GM04503 (cell line): ENCODE results near the gene NCAPD3.

Experiments
- DNase-seq: peaks from one replicate; pipeline ENCODE4 v3.0.0-alpha.2; 2012; ENCODE audit warnings: low read depth

The NCAPD3 gene

GRCh38 chr11:134158023-134158422, 65.7 kb downstream of the NCAPD3 start:
- DNase-seq, result no peak

- peak; percentile 18 for DNase-seq
Observed at GRCh38 chr11:134157451-134157850, 66.3 kb downstream of the NCAPD3 start.

- DNase-seq, result no peak
Observed at GRCh38 chr11:134155946-134156865, 67.6 kb downstream of the NCAPD3 start.

- DNase-seq, result no peak
Observed at GRCh38 chr11:134155456-134155855, 68.3 kb downstream of the NCAPD3 start.

- no peak for DNase-seq
Observed at GRCh38 chr11:134154441-134154840, 69.3 kb downstream of the NCAPD3 start.

- no peak for DNase-seq
Observed at GRCh38 chr11:134153147-134153905, 70.4 kb downstream of the NCAPD3 start.

- no peak for DNase-seq
Observed at GRCh38 chr11:134152696-134153095, 71.1 kb downstream of the NCAPD3 start.

GRCh38 chr11:134151083-134151747, 72.6 kb downstream of the NCAPD3 start:
- no peak for DNase-seq

- no peak for DNase-seq
Observed at GRCh38 chr11:134150195-134150903, 73.4 kb downstream of the NCAPD3 start.

- DNase-seq, result no peak
Observed at GRCh38 chr11:134149371-134149770, 74.4 kb downstream of the NCAPD3 start.

- no peak for DNase-seq
Observed at GRCh38 chr11:134146598-134146997, 77.2 kb downstream of the NCAPD3 start.

GRCh38 chr11:134145715-134146114, 78.1 kb downstream of the NCAPD3 start:
- no peak for DNase-seq

GRCh38 chr11:134144744-134145143, 79.0 kb downstream of the NCAPD3 start:
- DNase-seq, result no peak

GRCh38 chr11:134143801-134144200, 80.0 kb downstream of the NCAPD3 start:
- DNase-seq, result no peak

GRCh38 chr11:134142536-134142935, 81.2 kb downstream of the NCAPD3 start:
- DNase-seq, result no peak

- no peak for DNase-seq
Observed at GRCh38 chr11:134140961-134141490, 82.7 kb downstream of the NCAPD3 start.

- DNase-seq, result peak; percentile 42
Observed at GRCh38 chr11:134139873-134140331, 83.9 kb downstream of the NCAPD3 start.

GRCh38 chr11:134139303-134139872, 84.4 kb downstream of the NCAPD3 start:
- DNase-seq, result no peak

- no peak for DNase-seq
Observed at GRCh38 chr11:134138376-134138775, 85.4 kb downstream of the NCAPD3 start.

GRCh38 chr11:134134167-134134566, 89.6 kb downstream of the NCAPD3 start:
- no peak for DNase-seq

- no peak for DNase-seq
Observed at GRCh38 chr11:134132808-134133207, 91.0 kb downstream of the NCAPD3 start.
